HEK293 (cell line): ENCODE results near the gene LAPTM4A.
A peak's percentile ranks its signal among the peaks of the same experiment; 100 is the strongest.

Experiments
- CTCF ChIP-seq: fragments of 450-650 bp; formaldehyde crosslinking; IDR thresholded peaks from 2 replicates; pipeline ENCODE4 v1.5.1; 2016; ENCODE audit warnings: missing biosample characterization, missing genetic modification characterization
- SP3 ChIP-seq: fragments of 450-650 bp; formaldehyde crosslinking; IDR thresholded peaks from 2 replicates; pipeline ENCODE4 v1.5.1; 2016; ENCODE audit warnings: missing biosample characterization, missing genetic modification characterization
- TCF7L2 ChIP-seq: IDR thresholded peaks from 2 replicates; pipeline ENCODE4 v1.6.1; 2011; ENCODE audit warnings: low read depth, mild to moderate bottlenecking, inconsistent platforms, low read length, moderate library complexity, borderline replicate concordance
- ZNF121 ChIP-seq: fragments of 450-650 bp; formaldehyde crosslinking; IDR thresholded peaks from 2 replicates; pipeline ENCODE4 v1.5.1; 2016; ENCODE audit warnings: missing biosample characterization, missing genetic modification characterization

- TF ChIP-seq CTCF (tag by site-specific recombination): no peak
- TF ChIP-seq SP3 (tag by site-specific recombination): 0 out of 2 replicates have a peak, but pooled peaks have one; percentile 21
- no peak for TF ChIP-seq TCF7L2
- TF ChIP-seq ZNF121 (tag by site-specific recombination): no peak
Observed at GRCh38 chr2:20062615-20063545, 11.5 kb upstream of the LAPTM4A start.
